Astrocyte of the cerebellum (primary cell): ENCODE measurements around the gene PPP6R2.

Experiments
- DNase-seq: peaks from one replicate; pipeline ENCODE4 v3.0.0-alpha.2; 2011; ENCODE audit warnings: low read depth
- H3K4me3 ChIP-seq: 2 replicates; pipeline ENCODE4 v1.5.1; 2011; ENCODE audit warnings: mild to moderate bottlenecking, low read depth, low read length, moderate library complexity
- in situ Hi-C: cut with HindIII; loops from 2 replicates; pipeline ENCODE4 v1.10.0; 2017; ENCODE audit warnings: low sequenced_read_pairs
- TF ChIP-seq, protein P1 (sequence below): IDR thresholded peaks from 2 replicates; pipeline ENCODE4 v1.5.1; 2012; ENCODE audit warnings: low read length, low read depth, moderate library complexity, mild to moderate bottlenecking; ENCODE audit errors: missing control alignments

PPP6R2 gene

DNA sequence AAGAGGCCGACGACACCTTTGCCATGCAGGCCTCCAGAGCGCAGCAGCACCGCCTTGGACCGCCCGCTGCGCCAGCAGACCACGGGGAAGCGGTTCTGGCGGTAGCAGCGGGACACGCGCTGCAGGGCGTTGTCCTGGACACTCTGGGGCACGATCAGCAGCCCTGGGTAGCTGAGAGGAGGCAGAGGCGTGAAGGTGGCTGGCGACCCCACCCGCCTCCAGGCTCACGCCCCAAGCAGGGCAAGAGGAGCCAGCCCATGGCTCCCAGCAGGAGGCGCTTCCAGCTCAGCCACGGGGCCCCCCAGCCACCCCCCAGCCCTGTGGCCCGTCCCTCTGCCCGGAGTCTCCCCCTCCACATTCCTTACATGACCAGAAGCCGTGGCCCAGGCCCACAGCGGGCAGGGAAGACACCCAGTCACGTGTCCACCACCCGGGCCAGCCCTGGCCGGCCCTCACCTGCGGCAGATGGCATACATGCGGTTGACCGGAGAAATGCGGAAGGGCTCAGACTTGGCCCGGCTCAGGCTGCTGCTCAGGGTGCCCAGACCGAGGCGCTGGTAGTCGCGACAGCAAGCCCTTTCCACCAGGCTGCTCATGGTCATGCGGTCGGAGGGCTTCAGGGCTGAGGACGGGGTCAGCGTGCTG is 116.5 kb downstream of the PPP6R2 start:
- in situ Hi-C loops, result no loop called here
- TF ChIP-seq, protein P1, sequence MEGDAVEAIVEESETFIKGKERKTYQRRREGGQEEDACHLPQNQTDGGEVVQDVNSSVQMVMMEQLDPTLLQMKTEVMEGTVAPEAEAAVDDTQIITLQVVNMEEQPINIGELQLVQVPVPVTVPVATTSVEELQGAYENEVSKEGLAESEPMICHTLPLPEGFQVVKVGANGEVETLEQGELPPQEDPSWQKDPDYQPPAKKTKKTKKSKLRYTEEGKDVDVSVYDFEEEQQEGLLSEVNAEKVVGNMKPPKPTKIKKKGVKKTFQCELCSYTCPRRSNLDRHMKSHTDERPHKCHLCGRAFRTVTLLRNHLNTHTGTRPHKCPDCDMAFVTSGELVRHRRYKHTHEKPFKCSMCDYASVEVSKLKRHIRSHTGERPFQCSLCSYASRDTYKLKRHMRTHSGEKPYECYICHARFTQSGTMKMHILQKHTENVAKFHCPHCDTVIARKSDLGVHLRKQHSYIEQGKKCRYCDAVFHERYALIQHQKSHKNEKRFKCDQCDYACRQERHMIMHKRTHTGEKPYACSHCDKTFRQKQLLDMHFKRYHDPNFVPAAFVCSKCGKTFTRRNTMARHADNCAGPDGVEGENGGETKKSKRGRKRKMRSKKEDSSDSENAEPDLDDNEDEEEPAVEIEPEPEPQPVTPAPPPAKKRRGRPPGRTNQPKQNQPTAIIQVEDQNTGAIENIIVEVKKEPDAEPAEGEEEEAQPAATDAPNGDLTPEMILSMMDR, result no peak
- H3K4me3 ChIP-seq, result no peak overlapping the region
- no peak for DNase-seq

DNA sequence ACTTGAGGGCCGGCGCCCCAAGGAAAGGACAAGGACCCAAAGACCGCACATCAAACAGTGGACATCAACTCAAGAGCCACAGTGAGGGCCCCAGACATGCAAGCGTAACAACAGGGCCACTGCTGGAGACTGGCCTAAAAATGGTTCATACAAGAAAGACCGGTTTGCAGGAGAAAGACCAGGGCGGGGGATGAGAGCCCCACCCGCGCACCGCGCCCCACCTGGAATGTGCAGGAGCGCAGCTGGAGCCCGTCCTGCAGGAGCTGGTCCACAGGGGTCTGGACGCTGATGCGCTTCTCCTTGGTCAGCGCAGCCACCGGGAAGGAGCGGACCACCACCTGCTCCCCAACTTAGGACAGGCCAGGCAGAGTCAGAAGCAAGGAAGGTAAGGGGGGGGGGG is 117.8 kb downstream of the PPP6R2 start:
- DNase-seq, result no peak
- in situ Hi-C loops, result no loop called here
- no peak overlapping the region for H3K4me3 ChIP-seq
- TF ChIP-seq, protein P1, result no peak

DNA sequence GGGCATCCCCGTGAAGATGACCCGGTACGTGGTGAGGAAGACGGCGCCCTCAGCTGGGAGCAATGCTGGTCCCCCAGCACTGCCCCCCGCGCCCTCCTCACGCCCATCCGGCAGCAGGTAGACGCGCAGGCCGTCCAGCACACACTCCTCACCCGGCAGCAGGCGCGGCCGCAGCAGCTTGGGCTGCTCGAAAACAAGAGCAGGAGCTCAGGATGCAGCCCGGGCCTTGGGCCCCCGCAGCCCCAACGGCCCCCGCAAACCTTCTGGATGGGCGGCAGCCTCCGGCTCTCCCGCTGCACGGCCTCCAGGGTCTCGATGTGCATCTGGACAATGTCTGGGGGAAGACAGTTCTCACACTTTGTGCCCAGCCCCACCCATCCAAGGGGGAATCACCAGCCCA is 118.4 kb downstream of the PPP6R2 start:
- TF ChIP-seq, protein P1, result no peak
- no peak overlapping the region for H3K4me3 ChIP-seq
- in situ Hi-C loops, result no loop called here
- no peak for DNase-seq

DNA sequence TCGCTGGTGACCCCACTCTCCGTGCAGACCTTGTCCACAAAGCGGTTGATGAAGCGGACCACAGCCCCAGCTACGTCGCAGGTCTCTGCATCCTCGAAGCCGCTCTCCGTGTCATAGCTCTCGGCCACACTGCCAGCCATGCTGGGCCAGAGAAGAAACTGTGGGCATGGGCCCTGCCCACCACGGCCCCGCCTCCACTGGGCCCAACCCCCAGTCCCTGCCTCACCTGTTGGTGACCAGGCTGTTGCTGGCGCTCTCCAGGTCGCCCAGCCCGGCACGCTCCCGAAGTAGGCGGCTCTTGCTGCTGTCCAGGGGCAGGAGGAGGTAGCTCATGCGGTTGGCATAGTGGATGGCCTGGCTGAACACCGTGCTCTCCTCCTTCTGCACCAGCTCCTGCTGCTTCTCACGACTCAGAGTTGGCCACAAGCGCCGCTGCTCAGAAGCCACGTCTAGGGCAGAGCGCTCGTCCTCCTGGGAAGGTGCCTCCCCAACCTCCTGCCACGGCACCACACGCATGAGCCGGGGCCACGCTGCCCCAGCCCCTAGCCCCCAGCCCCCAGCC is 118.9 kb downstream of the PPP6R2 start:
- DNase-seq, result no peak
- H3K4me3 ChIP-seq, result no peak overlapping the region
- in situ Hi-C loops, result no loop called here
- TF ChIP-seq, protein P1, result no peak

DNA sequence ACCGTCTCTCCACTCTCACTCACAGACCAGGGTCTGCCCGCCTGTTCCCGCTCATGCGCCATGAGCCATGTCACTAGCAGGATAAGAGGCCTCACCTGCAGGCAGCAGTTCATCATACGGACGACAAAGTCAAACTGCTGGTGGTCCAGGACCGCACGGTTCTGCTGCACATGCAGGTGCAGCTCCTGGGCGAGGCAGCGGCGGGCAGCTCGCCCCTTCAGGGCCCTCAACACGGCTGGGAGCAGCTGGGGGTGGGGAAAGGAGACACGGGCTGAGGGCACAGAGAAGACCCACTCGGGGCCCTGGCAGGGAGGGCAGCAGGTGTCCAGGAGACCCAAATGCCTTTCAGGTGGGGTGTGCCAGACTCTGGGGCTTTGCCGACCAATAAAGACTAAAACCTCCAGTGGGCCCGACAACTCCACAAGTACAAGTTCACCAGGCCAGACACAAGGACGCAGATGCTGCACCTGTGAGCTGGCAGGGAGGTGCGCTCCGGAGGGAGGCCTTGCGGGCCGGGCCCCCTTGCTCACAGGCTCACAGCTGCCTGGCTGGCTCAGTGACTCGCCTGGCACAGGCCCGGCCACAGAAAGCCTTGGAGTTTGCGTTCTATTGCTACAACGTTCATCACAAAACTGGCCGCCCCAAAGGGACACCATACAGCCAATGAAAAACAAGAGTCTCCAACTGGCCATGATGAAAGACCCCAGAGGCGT is 120.2 kb downstream of the PPP6R2 start:
- TF ChIP-seq, protein P1, result no peak
- DNase-seq, result no peak
- H3K4me3 ChIP-seq, result no peak overlapping the region
- in situ Hi-C loops, result no loop called here

DNA sequence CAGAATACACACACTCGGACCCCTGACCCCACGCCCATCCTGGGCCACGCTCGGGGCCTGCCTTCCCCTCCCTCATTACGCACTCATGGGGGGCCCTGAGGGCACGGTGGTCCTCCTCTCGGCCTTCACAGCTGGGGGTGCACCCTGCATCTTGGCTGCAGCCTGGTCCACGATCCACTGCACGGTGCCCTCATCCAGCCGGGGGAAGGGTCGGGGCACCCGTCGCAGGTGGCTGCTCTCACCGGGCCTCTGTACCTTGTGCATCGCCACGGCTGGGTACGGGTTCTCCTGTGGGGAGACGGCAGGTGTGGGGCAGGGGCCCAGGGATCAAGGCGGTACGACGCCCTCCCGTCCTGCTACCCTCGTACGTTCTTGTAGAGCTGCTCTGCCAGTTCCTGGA is 121.3 kb downstream of the PPP6R2 start:
- TF ChIP-seq, protein P1, result no peak
- H3K4me3 ChIP-seq, result no peak overlapping the region
- no peak for DNase-seq
- in situ Hi-C loops, result no loop called here
